HepG2 (cell line): Measurements from ENCODE around the gene STRIT1. TPM values are rescaled to one million over a fixed set of nuclear protein-coding genes. Genes with fewer than 3 reads are reported as not detected.

Source experiments
- ATAC-seq: fragments of 200-7000 bp; cut with Tn5 transposase; 3 replicates; pipeline ENCODE4 v1.9.1; 2020; ENCODE audit warnings: mild to moderate bottlenecking, moderate library complexity
- BruUV-seq: library from RNA; stranded (reverse); fragments of 400-500 nt; replicated peaks from 2 replicates; lab custom pipeline; 2021; lab: Mats Ljungman, UMichigan
- CTCF ChIA-PET: fragments of 300-600 bp; formaldehyde crosslinking; extraction: SDS; loops from one replicate; lab custom pipeline; 2021; ENCODE audit warnings: low total read pairs, inconsistent platforms, low intra/inter-chr PET ratio; lab: Yijun Ruan, JAX
- POLR2A ChIA-PET: fragments of 350-600 bp; sonication (Branson Sonifier 250); formaldehyde crosslinking; loops from one replicate; lab custom pipeline; 2020; ENCODE audit warnings: antibody characterized with exemption, inconsistent platforms; lab: Yijun Ruan, JAX
- DNase-seq: peaks from one replicate; pipeline ENCODE4 v3.0.0-alpha.2; 2015; ENCODE audit warnings: low spot score
- FAIRE-seq: peaks from 3 replicates; lab custom pipeline; 2011; peaks lifted over from hg19 to GRCh38; lab: Jason Lieb, UNC
- H2AFZ ChIP-seq: one replicate; pipeline ENCODE4 v1.6.1; 2011; ENCODE audit warnings: low read length, inconsistent platforms
- H3K27ac ChIP-seq: fragments of 300-600 bp; 3 replicates; pipeline ENCODE4 v1.8.0; 2011; ENCODE audit warnings: mixed run types, mild to moderate bottlenecking, mixed read lengths, low read length, inconsistent platforms; ENCODE audit not compliant: insufficient read depth; ENCODE audit errors: extremely low read length
- H3K27me3 ChIP-seq, 2 experiments: fragments of 200-600 bp in 1 of 2; 2 replicates in 1 of 2; 3 replicates in 1 of 2; pipeline versions ENCODE4 v1.6.0 to v1.8.0; 2011; ENCODE audit warnings: low read length in 2 of 2, mild to moderate bottlenecking in 2 of 2, moderate library complexity in 2 of 2, inconsistent platforms in 1 of 2; ENCODE audit not compliant: insufficient read depth in 2 of 2, control insufficient read depth in 1 of 2
- H3K36me3 ChIP-seq, 2 experiments: fragments of 200-600 bp in 1 of 2; replicated peaks in 1 of 2; 2 replicates in 1 of 2; 3 replicates in 1 of 2; pipeline versions ENCODE4 v1.5.1 to v1.8.0; 2011; ENCODE audit warnings: low read length in 2 of 2, inconsistent platforms in 1 of 2; ENCODE audit not compliant: insufficient read depth in 2 of 2, control insufficient read depth in 1 of 2
- H3K4me1 ChIP-seq: 2 replicates; pipeline ENCODE4 v1.5.1; 2012; ENCODE audit warnings: low read length, inconsistent platforms; ENCODE audit not compliant: insufficient read depth
- H3K4me2 ChIP-seq: 2 replicates; pipeline ENCODE4 v1.6.0; 2011; ENCODE audit warnings: low read depth, low read length, inconsistent platforms
- H3K4me3 ChIP-seq, 3 experiments: fragments of 200-600 bp in 1 of 3; sonication (generic), shearing (Covaris generic) in 1 of 3; replicated peaks in 1 of 3; 2 replicates each; pipeline ENCODE4 v1.5.1; 2011 to 2016; ENCODE audit warnings: low read length in 3 of 3, inconsistent platforms in 2 of 3, low read depth in 2 of 3, mild to moderate bottlenecking in 2 of 3, control low read depth in 1 of 3, mixed read lengths in 1 of 3; ENCODE audit not compliant: insufficient read depth in 1 of 3
- H3K79me2 ChIP-seq: one replicate; pipeline ENCODE4 v1.6.1; 2011; ENCODE audit warnings: low read length, inconsistent platforms; ENCODE audit not compliant: insufficient read depth
- H3K9ac ChIP-seq: 2 replicates; pipeline ENCODE4 v1.6.0; 2011; ENCODE audit warnings: mild to moderate bottlenecking, low read depth, low read length, inconsistent platforms; ENCODE audit not compliant: insufficient read depth
- H3K9me3 ChIP-seq: 2 replicates; pipeline ENCODE4 v1.5.1; 2012; ENCODE audit warnings: mild to moderate bottlenecking, low read length
- H4K20me1 ChIP-seq: 2 replicates; pipeline ENCODE4 v1.6.0; 2011; ENCODE audit warnings: inconsistent platforms, mild to moderate bottlenecking, low read length, moderate library complexity; ENCODE audit not compliant: insufficient read depth
- CREB3 ChIP-seq: sonication (generic); formaldehyde crosslinking; IDR thresholded peaks from 2 replicates; pipeline ENCODE4 v1.5.0; 2020; ENCODE audit warnings: missing genetic modification reagents
- GMEB1 ChIP-seq: sonication (generic); formaldehyde crosslinking; IDR thresholded peaks from 2 replicates; pipeline ENCODE4 v1.5.1; 2020; ENCODE audit warnings: missing genetic modification reagents, mild to moderate bottlenecking, borderline replicate concordance
- HOXA9 ChIP-seq: sonication (generic); formaldehyde crosslinking; IDR thresholded peaks from 2 replicates; pipeline ENCODE4 v1.8.1; 2022; ENCODE audit warnings: missing genetic modification reagents, mild to moderate bottlenecking, moderate library complexity, borderline replicate concordance
- KAT8 ChIP-seq: IDR thresholded peaks from 2 replicates; pipeline ENCODE4 v1.6.1; 2016; ENCODE audit warnings: missing genetic modification reagents, missing compliant biosample characterization
- RXRA ChIP-seq: sonication (generic); formaldehyde crosslinking; IDR thresholded peaks from 2 replicates; pipeline ENCODE4 v1.5.1; 2020; ENCODE audit warnings: missing genetic modification reagents
- SATB2 ChIP-seq: sonication (generic); formaldehyde crosslinking; IDR thresholded peaks from 2 replicates; pipeline ENCODE4 v1.5.0; 2020; ENCODE audit warnings: missing genetic modification reagents
- SNAPC2 ChIP-seq: sonication (generic); formaldehyde crosslinking; IDR thresholded peaks from 2 replicates; pipeline ENCODE4 v1.8.1; 2022; ENCODE audit warnings: mild to moderate bottlenecking, missing genetic modification reagents
- STAT6 ChIP-seq: sonication (generic); formaldehyde crosslinking; IDR thresholded peaks from 2 replicates; pipeline ENCODE4 v1.4.0; 2020; ENCODE audit warnings: missing genetic modification reagents, mild to moderate bottlenecking, borderline replicate concordance
- TOE1 ChIP-seq: sonication (generic); formaldehyde crosslinking; IDR thresholded peaks from 2 replicates; pipeline ENCODE4 v1.4.0; 2020; ENCODE audit warnings: mild to moderate bottlenecking, missing genetic modification reagents
- ZBTB7B ChIP-seq: sonication (generic); formaldehyde crosslinking; IDR thresholded peaks from 2 replicates; pipeline ENCODE4 v1.4.0; 2020; ENCODE audit warnings: missing genetic modification reagents
- ZNF207 ChIP-seq: fragments of 450-650 bp; IDR thresholded peaks from 2 replicates; pipeline ENCODE4 v1.6.1; 2016; ENCODE audit warnings: antibody characterized with exemption, borderline replicate concordance
- ZNF615 ChIP-seq: sonication (generic); formaldehyde crosslinking; IDR thresholded peaks from 2 replicates; pipeline ENCODE4 v1.5.0; 2020; ENCODE audit warnings: mild to moderate bottlenecking, missing genetic modification reagents, borderline replicate concordance
- ZNF749 ChIP-seq: sonication (generic); formaldehyde crosslinking; IDR thresholded peaks from 2 replicates; pipeline ENCODE4 v1.8.0; 2022; ENCODE audit warnings: mild to moderate bottlenecking, missing genetic modification reagents, moderate library complexity, borderline replicate concordance
- WGBS: methylation state at CpG from one replicate; pipeline ENCODE4 v1.1.6; 2017; ENCODE audit warnings: low lambda C conversion rate; 5-methylcytosine and 5-hydroxymethylcytosine counted together
- in situ Hi-C: cut with HindIII; loops from 2 replicates; pipeline ENCODE4 v1.10.0; 2017; ENCODE audit warnings: low pct_unique_long_range_greater_than_20kb; ENCODE audit not compliant: extremely low pct_ligation_motif_present
- intact Hi-C: fragments of 100-400 bp; cut with micrococcal nuclease; formaldehyde crosslinking; loops from one replicate; pipeline ENCODE4 v1.10.0; 2022; ENCODE audit not compliant: unreplicated experiment
- polyA plus RNA-seq, 8 experiments: library from polyadenylated mRNA; depleted of rRNA in 3 of 8; stranded (reverse) in 7 of 8; unstranded in 1 of 8; fragments of >200 nt; fragmentation: Illumina TruSeq in 4 of 8; extraction: Trizol in 4 of 8; gene quantifications; 2 replicates each; pipeline versions ENCODE4 v1.2.1 to v1.2.3, GENCODE V29; 2011 to 2016; ENCODE audit warnings: low read depth in 4 of 8, missing spikeins in 1 of 8, mixed read lengths in 1 of 8; ENCODE audit not compliant: insufficient read depth in 1 of 8
- total RNA-seq, 5 experiments: library from RNA; depleted of rRNA; stranded (reverse); fragments of >200 nt; fragmentation: Illumina TruSeq; extraction: Trizol; gene quantifications; 2 replicates each; pipeline ENCODE4 v1.2.3, GENCODE V29; 2016; ENCODE audit warnings: low read depth in 1 of 5

STRIT1 gene
- total and polyA plus RNA-seq, 2 of the 13 experiments (the other 11 are each of a cell fraction or from before 2014, with no cell fraction given): not detected

- no peak for ATAC-seq
Observed at GRCh38 chr3:155271343-155271613, 22.2 kb downstream of the STRIT1 start.

GRCh38 chr3:155270485-155271342 is 22.8 kb downstream of the STRIT1 start:
- WGBS: 36% methylated on average over 6 of the region's 8 CpGs
- intact Hi-C loops: no loop called here
- Histone ChIP-seq H3K36me3 (no peaks in the 10 kb centered on the region), H3K9ac (no peak overlapping the region), H3K4me3 (no peak overlapping the region), H3K79me2 (no peaks in the 10 kb centered on the region), H3K9me3 (no peaks in the 10 kb centered on the region), H4K20me1 (no peaks in the 10 kb centered on the region), H3K27me3 (no peaks in the 10 kb centered on the region), H3K4me1 (no peaks in the 10 kb centered on the region), H2AFZ (no peak overlapping the region), H3K27ac (no peak overlapping the region), H3K4me2 (no peak overlapping the region)
- no TSS peak for BruUV-seq
- ChIA-PET CTCF (no interaction called here), POLR2A (no interaction called here)
- in situ Hi-C loops: no loop called here
- DNase-seq (no peak), ATAC-seq (no peak), FAIRE-seq (no peak)
- TF ChIP-seq ZNF615 (no peak), ZNF749 (CRISPR knock-in tag) (no peak), KAT8 (no peak), GMEB1 (CRISPR knock-in tag) (no peak), SATB2 (no peak), STAT6 (CRISPR knock-in tag) (no peak), ZBTB7B (CRISPR knock-in tag) (no peak), SNAPC2 (CRISPR knock-in tag) (no peak), HOXA9 (CRISPR knock-in tag) (no peak)

More at GRCh38 chr3:155271343-155271613, 22.2 kb downstream of the STRIT1 start:
- H3K4me2 ChIP-seq: no peak overlapping the region
- WGBS: 0% methylated on average over 1 of the region's 1 CpG
- no peak for DNase-seq
- H3K4me1 ChIP-seq: no peaks in the 10 kb centered on the region
- TF ChIP-seq RXRA (no peak), CREB3 (no peak), ZNF207 (no peak), TOE1 (CRISPR knock-in tag) (no peak)
- TF ChIP-seq, all 625 proteins: peak for 0
- H3K9ac ChIP-seq: no peak overlapping the region
- H4K20me1 ChIP-seq: no peaks in the 10 kb centered on the region
- no peaks in the 10 kb centered on the region for H3K27me3 ChIP-seq
- no peaks in the 10 kb centered on the region for H3K79me2 ChIP-seq
- H3K4me3 ChIP-seq: no peak overlapping the region
- no peak for FAIRE-seq
- no peak overlapping the region for H3K27ac ChIP-seq
- ChIA-PET POLR2A (no interaction called here), CTCF (no interaction called here)
- no TSS peak for BruUV-seq
- in situ Hi-C loops: no loop called here
- no peak overlapping the region for H2AFZ ChIP-seq
- intact Hi-C loops: no loop called here
- no peaks in the 10 kb centered on the region for H3K36me3 ChIP-seq
- no peaks in the 10 kb centered on the region for H3K9me3 ChIP-seq
